Measurements from ENCODE around the gene CAMK4.

- TF ChIP-seq GATA3 (IDR thresholded peaks at IDR 0.05; ENCODE audit: low read depth, low read length), result no peak
- no peak for TF ChIP-seq GATA2 (IDR thresholded peaks at IDR 0.05; ENCODE audit: low read depth, low read length)
Observed at GRCh38 chr5:111271885-111272284, 47.7 kb downstream of the CAMK4 start.
